ENCODE measurements around the gene PCBP1.

DNA sequence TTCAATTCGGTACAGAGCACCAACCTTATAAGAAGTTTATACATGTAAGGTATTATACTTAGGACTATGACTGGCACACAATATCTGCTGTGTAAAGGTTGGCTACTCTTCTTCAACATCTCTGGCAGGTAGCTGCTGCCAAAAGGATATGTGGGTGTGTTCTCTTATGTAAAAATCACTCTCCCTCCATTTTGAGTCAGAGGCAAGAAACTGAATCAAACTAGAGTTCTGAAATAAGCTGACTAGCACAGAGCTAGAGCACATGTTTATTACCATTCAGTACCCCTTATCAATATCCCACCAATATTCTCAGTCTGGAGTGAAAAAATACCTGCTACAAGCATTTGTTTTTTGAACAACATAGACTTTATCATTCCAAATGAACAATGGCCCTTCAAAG lies 38.0 kb upstream of the PCBP1 start:
- TF ChIP-seq, protein P1, sequence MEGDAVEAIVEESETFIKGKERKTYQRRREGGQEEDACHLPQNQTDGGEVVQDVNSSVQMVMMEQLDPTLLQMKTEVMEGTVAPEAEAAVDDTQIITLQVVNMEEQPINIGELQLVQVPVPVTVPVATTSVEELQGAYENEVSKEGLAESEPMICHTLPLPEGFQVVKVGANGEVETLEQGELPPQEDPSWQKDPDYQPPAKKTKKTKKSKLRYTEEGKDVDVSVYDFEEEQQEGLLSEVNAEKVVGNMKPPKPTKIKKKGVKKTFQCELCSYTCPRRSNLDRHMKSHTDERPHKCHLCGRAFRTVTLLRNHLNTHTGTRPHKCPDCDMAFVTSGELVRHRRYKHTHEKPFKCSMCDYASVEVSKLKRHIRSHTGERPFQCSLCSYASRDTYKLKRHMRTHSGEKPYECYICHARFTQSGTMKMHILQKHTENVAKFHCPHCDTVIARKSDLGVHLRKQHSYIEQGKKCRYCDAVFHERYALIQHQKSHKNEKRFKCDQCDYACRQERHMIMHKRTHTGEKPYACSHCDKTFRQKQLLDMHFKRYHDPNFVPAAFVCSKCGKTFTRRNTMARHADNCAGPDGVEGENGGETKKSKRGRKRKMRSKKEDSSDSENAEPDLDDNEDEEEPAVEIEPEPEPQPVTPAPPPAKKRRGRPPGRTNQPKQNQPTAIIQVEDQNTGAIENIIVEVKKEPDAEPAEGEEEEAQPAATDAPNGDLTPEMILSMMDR (conservative IDR thresholded peaks at IDR 0.05), result no peak
- no peak for TF ChIP-seq ZFX (IDR thresholded peaks at IDR 0.05)
